Lower lobe of right lung (tissue), 2 donors: ENCODE results near the gene TFG. TPM values are rescaled to one million over a fixed set of nuclear protein-coding genes. Genes with fewer than 3 reads are reported as not detected.

Source experiments
- ATAC-seq, 2 donors: fragments of 200-7000 bp; cut with Tn5 transposase; one replicate each; pipeline ENCODE4 v1.9.1; 2020 to 2022; ENCODE audit warnings: mild to moderate bottlenecking in 2 of 2, moderate library complexity in 2 of 2
- DNase-seq: peaks from one replicate; pipeline ENCODE4 v3.0.0-alpha.2; 2020
- H3K27ac ChIP-seq: fragments of 200-600 bp; one replicate; pipeline ENCODE4 v1.8.0; 2022
- H3K27me3 ChIP-seq: fragments of 200-600 bp; one replicate; pipeline ENCODE4 v1.8.0; 2022; ENCODE audit warnings: low read depth
- H3K36me3 ChIP-seq: fragments of 200-600 bp; one replicate; pipeline ENCODE4 v1.8.0; 2022; ENCODE audit warnings: mild to moderate bottlenecking
- H3K4me1 ChIP-seq: fragments of 200-600 bp; one replicate; pipeline ENCODE4 v1.8.0; 2022
- H3K4me3 ChIP-seq: fragments of 200-600 bp; one replicate; pipeline ENCODE4 v1.8.0; 2022; ENCODE audit warnings: mild to moderate bottlenecking
- H3K9me3 ChIP-seq: fragments of 200-600 bp; one replicate; pipeline ENCODE4 v1.8.0; 2022
- intact Hi-C: fragments of 100-400 bp; cut with DNase I; formaldehyde crosslinking; loops from one replicate; pipeline ENCODE4 v1.11.0; 2022
- total RNA-seq: library from RNA; stranded (reverse); fragmentation: NEBNext Ultra II Directional; extraction: Animal tissue kit (Norgen Biotek cat#: 25700); gene quantifications from one replicate; pipeline ENCODE4 v1.2.1, GENCODE V29; 2021
- TF ChIP-seq, protein P1 (sequence below): fragments of 200-600 bp; IDR thresholded peaks from one replicate; pipeline ENCODE4 v1.8.0; 2022; ENCODE audit warnings: antibody characterized with exemption, mild to moderate bottlenecking
- donor health status: DM: no; HTN: yes; CAD: no; lungs with severe emphysema.

The TFG gene
- total RNA-seq, 1 donor from 2014 or later = 57.5 TPM

DNA sequence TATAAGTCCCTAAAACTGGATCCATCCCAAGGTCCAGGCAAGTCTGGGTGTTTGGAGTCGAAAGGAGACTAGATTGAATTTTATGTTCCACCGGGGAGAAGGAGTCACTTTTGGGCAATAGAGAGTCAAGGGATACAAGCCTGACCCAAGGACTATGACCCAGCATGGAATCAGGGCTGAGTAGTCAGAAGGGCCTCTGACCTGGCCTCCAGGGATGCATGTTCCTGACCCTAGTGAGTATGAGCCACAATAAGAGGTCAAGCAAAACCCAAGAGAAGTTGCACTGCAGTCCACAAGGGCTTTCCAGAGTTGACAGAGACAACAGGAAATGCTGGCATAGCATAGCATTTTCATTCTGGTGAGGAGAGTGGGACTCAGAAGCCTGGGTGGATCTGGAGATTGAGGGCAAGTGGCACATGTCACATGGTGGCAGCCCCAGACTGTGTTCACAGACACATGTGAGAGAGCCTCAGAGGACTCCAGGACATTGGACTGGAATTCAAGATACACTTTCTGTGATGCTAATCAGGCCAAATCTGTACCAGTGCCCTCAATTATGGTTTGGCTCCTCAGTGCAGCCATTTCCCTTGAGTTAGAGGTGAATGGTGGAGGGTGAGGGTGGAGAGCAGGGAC, 66.9 kb downstream of the TFG start:
- Histone ChIP-seq H3K4me3 (no peak overlapping the region), H3K36me3 (peaks cover 11% of the 10 kb centered on the region), H3K27me3 (no peaks in the 10 kb centered on the region), H3K9me3 (no peaks in the 10 kb centered on the region), H3K4me1 (no peaks in the 10 kb centered on the region), H3K27ac (no peak overlapping the region)
- no peak for DNase-seq
- no peak for ATAC-seq
- TF ChIP-seq, protein P1, sequence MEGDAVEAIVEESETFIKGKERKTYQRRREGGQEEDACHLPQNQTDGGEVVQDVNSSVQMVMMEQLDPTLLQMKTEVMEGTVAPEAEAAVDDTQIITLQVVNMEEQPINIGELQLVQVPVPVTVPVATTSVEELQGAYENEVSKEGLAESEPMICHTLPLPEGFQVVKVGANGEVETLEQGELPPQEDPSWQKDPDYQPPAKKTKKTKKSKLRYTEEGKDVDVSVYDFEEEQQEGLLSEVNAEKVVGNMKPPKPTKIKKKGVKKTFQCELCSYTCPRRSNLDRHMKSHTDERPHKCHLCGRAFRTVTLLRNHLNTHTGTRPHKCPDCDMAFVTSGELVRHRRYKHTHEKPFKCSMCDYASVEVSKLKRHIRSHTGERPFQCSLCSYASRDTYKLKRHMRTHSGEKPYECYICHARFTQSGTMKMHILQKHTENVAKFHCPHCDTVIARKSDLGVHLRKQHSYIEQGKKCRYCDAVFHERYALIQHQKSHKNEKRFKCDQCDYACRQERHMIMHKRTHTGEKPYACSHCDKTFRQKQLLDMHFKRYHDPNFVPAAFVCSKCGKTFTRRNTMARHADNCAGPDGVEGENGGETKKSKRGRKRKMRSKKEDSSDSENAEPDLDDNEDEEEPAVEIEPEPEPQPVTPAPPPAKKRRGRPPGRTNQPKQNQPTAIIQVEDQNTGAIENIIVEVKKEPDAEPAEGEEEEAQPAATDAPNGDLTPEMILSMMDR = no peak
- intact Hi-C loops = no loop called here

DNA sequence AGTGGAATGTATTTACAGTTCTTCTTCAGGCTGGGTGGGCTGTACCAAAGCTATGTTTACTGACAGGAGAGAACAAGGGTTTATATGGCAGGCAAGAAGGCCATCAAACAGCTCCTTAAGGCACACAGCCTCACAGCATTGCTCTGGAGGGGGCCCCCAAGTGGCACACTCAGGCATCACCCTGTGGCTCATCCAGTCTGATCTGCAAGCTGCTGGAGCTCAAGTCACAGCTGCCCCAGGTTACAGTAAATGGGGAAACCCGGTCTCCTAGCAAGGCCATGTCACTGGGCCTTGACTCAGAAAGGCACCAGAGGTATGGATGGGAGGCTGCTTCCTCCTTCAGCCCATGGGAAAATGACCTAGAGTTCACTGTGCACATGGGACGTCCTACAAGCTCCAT, 67.5 kb downstream of the TFG start:
- Histone ChIP-seq H3K36me3 (peaks cover 11% of the 10 kb centered on the region), H3K9me3 (no peaks in the 10 kb centered on the region), H3K4me3 (no peak overlapping the region), H3K4me1 (no peaks in the 10 kb centered on the region), H3K27me3 (no peaks in the 10 kb centered on the region), H3K27ac (no peak overlapping the region)
- no peak for DNase-seq
- intact Hi-C loops = no loop called here
- TF ChIP-seq, protein P1 = no peak
- no peak for ATAC-seq

DNA sequence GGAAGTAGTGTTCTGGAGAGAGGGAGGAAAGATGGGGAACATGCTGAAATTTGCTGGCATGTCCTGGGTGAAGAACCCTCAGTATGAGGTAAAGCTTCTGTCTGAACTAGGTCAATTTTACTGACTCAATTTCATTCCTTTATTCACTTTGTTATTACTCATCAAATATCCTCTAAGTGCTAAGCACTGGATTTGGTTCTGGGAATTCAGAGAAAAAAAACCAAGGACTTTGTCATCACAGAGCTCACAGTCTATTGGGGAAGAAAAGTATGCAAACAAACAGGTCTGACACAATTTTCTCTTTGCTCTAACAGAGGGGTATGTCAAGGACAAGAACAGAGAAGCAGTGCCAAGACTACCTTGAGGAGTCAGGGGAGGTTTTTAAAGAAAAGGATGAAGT, 68.0 kb downstream of the TFG start:
- no peak overlapping the region for H3K27ac ChIP-seq
- no peaks in the 10 kb centered on the region for H3K27me3 ChIP-seq
- intact Hi-C loops = no loop called here
- no peaks in the 10 kb centered on the region for H3K4me1 ChIP-seq
- TF ChIP-seq, protein P1 = no peak
- no peak for ATAC-seq
- H3K36me3 ChIP-seq = peaks cover 11% of the 10 kb centered on the region
- DNase-seq = no peak
- H3K4me3 ChIP-seq = no peak overlapping the region
- H3K9me3 ChIP-seq = no peaks in the 10 kb centered on the region

DNA sequence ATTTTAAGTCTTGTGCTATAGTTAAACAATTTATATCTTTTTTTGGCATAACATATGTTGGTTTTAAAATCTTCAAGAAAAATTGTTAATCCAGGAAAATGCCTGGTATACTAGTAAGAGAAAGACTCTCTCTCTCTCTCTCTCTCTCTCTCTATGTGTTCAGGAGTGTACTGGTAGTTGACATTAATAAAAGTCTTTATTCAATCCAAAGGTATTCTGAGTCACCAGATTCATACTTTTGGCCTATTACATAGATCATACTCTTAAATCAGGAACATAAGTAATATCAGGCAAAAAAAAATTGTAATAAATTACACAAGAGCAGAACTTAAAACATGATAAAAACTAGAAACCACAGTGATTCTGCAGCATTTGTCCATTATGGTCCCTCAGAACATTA, 70.2 kb downstream of the TFG start:
- H3K27me3 ChIP-seq = no peaks in the 10 kb centered on the region
- H3K4me1 ChIP-seq = no peaks in the 10 kb centered on the region
- H3K36me3 ChIP-seq = peaks cover 11% of the 10 kb centered on the region
- ATAC-seq = no peak
- intact Hi-C loops = no loop called here
- DNase-seq = no peak
- H3K9me3 ChIP-seq = no peaks in the 10 kb centered on the region
- TF ChIP-seq, protein P1 = no peak
- no peak overlapping the region for H3K27ac ChIP-seq
- H3K4me3 ChIP-seq = no peak overlapping the region

DNA sequence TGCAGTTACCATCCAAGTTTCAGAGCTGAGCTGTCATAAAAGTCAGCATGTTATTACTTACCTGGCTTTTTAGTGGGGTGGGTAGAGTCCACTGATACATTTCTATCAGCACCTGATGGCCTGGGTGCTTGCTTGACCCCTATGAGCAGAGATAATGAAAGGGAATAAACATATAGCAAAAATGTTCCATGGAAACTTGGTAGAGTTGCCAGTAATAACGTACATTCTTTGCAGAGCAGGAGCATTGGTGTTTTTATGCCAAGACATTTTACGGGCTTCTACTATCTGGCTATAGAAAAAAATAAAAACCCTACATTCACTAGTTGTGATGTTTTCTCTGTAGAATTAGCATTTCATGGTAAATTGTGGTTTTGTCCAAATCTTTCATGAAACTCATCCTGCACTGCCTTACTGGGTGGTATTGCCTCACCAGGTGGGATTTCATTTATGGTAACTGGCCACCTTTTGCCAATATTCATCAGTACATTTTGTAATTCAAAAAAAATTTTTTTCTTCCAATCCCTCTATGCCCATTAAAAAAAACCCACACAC, 70.9 kb downstream of the TFG start:
- H3K27me3 ChIP-seq = no peaks in the 10 kb centered on the region
- H3K9me3 ChIP-seq = no peaks in the 10 kb centered on the region
- H3K4me3 ChIP-seq = no peak overlapping the region
- TF ChIP-seq, protein P1 = no peak
- no peaks in the 10 kb centered on the region for H3K4me1 ChIP-seq
- H3K27ac ChIP-seq = no peak overlapping the region
- no peak for DNase-seq
- peaks cover 11% of the 10 kb centered on the region for H3K36me3 ChIP-seq
- intact Hi-C loops = no loop called here
- no peak for ATAC-seq
